Chondrocyte (in vitro differentiated cells): ENCODE results near the gene TC2N. TPM values are rescaled to one million over a fixed set of nuclear protein-coding genes. Genes with fewer than 3 reads are reported as not detected.

Experiments used
- DNase-seq: peaks from one replicate; pipeline ENCODE4 v3.0.0; 2021; ENCODE audit warnings: mixed read lengths, low spot score
- H3K27ac Mint-ChIP-seq: one replicate; pipeline ENCODE4 v1.8.0; 2021; ENCODE audit warnings: mild to moderate bottlenecking, moderate library complexity, mixed read lengths; ENCODE audit not compliant: unreplicated experiment
- H3K27me3 Mint-ChIP-seq: 2 replicates; pipeline ENCODE4 v1.8.0; 2021; ENCODE audit warnings: low read depth, mixed read lengths
- H3K36me3 Mint-ChIP-seq: 2 replicates; pipeline ENCODE4 v1.8.0; 2021; ENCODE audit warnings: low read depth, mixed read lengths
- H3K4me1 Mint-ChIP-seq: 2 replicates; pipeline ENCODE4 v1.8.0; 2021; ENCODE audit warnings: low read depth, mild to moderate bottlenecking, mixed read lengths
- H3K4me3 Mint-ChIP-seq: one replicate; pipeline ENCODE4 v1.8.0; 2021; ENCODE audit warnings: mild to moderate bottlenecking, moderate library complexity, mixed read lengths; ENCODE audit not compliant: unreplicated experiment
- H3K9me3 Mint-ChIP-seq: 2 replicates; pipeline ENCODE4 v1.8.0; 2021; ENCODE audit warnings: low read depth, mixed read lengths
- CTCF ChIP-seq: fragments of 200-600 bp; sonication (generic); IDR thresholded peaks from 2 replicates; pipeline ENCODE4 v1.5.0; 2021; ENCODE audit warnings: antibody characterized with exemption, mild to moderate bottlenecking, moderate library complexity
- total RNA-seq: library from RNA; stranded (reverse); gene quantifications from 3 replicates; pipeline ENCODE4 v1.2.1, GENCODE V29; 2021

The TC2N gene
- total RNA-seq, 1 donor from 2014 or later: 11.2 TPM

- Mint-ChIP-seq H3K9me3 (peaks cover 3% of the 10 kb centered on the region), H3K36me3 (peaks cover 4% of the 10 kb centered on the region), H3K4me1 (no peaks in the 10 kb centered on the region), H3K4me3 (no peak overlapping the region), H3K27me3 (peaks cover 35% of the 10 kb centered on the region), H3K27ac (no peak overlapping the region)
- DNase-seq: no peak
- no peak for TF ChIP-seq CTCF
Measured at GRCh38 chr14:91749868-91750267, 117.5 kb downstream of the TC2N start.

GRCh38 chr14:91748049-91748448, 119.3 kb downstream of the TC2N start:
- no peaks in the 10 kb centered on the region for H3K4me1 Mint-ChIP-seq
- no peak for DNase-seq
- H3K4me3 Mint-ChIP-seq: no peak overlapping the region
- H3K27me3 Mint-ChIP-seq: peaks cover 29% of the 10 kb centered on the region
- TF ChIP-seq CTCF: no peak
- peaks cover 2% of the 10 kb centered on the region for H3K36me3 Mint-ChIP-seq
- peaks cover 3% of the 10 kb centered on the region for H3K9me3 Mint-ChIP-seq
- no peak overlapping the region for H3K27ac Mint-ChIP-seq

GRCh38 chr14:91745344-91745743, 122.0 kb downstream of the TC2N start:
- DNase-seq: no peak
- Mint-ChIP-seq H3K4me3 (no peak overlapping the region), H3K9me3 (peaks cover 3% of the 10 kb centered on the region), H3K36me3 (peaks cover 2% of the 10 kb centered on the region), H3K27me3 (peaks cover 21% of the 10 kb centered on the region), H3K27ac (no peak overlapping the region), H3K4me1 (no peaks in the 10 kb centered on the region)
- TF ChIP-seq CTCF: no peak

- Mint-ChIP-seq H3K9me3 (peaks cover 3% of the 10 kb centered on the region), H3K36me3 (peaks cover 2% of the 10 kb centered on the region), H3K27ac (no peak overlapping the region), H3K4me1 (no peaks in the 10 kb centered on the region), H3K4me3 (no peak overlapping the region), H3K27me3 (peaks cover 23% of the 10 kb centered on the region)
- no peak for TF ChIP-seq CTCF
- no peak for DNase-seq
Measured at GRCh38 chr14:91744068-91744480, 123.3 kb downstream of the TC2N start.

GRCh38 chr14:91743305-91743653, 124.1 kb downstream of the TC2N start:
- no peak overlapping the region for H3K27ac Mint-ChIP-seq
- TF ChIP-seq CTCF: no peak
- DNase-seq: no peak
- H3K4me1 Mint-ChIP-seq: no peaks in the 10 kb centered on the region
- H3K9me3 Mint-ChIP-seq: no peaks in the 10 kb centered on the region
- H3K27me3 Mint-ChIP-seq: peaks cover 23% of the 10 kb centered on the region
- H3K4me3 Mint-ChIP-seq: no peak overlapping the region
- no peaks in the 10 kb centered on the region for H3K36me3 Mint-ChIP-seq
